GM18499 (cell line): ENCODE measurements around the gene NUTF2.
"Not testable (repeated sequence)": the region's sequence is repeated elsewhere in the genome, so short reads cannot be mapped to it uniquely, and the experiment has no call there.

ENCODE experiments used
- ATAC-seq: cut with Tn5 transposase; IDR thresholded peaks from one replicate; pipeline ENCODE4 v1.9.1; 2021; ENCODE audit warnings: moderate number of reproducible peaks; ENCODE audit not compliant: insufficient read depth, unreplicated experiment

Gene NUTF2

DNA sequence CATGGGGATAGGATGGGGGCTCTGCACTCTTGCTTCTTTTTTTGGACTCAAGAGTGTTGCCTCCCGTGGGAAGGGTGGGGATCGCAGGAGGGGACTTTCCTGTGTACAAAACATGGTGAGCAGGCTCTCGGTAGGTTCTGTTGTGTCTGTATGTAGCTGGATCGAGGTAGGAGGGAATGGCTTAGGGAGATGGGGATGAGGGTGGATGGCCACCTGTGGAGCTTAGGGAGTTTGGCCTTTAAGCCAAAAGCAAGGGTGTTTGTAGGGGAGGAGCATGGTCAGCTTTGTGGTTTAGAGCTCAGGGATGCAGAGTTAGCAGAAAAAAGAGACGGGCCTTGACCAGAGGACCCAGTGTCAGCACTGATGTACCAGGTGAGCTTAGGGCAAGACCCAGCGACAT lies 15.1 kb downstream of the NUTF2 start:
- ATAC-seq, result no peak

DNA sequence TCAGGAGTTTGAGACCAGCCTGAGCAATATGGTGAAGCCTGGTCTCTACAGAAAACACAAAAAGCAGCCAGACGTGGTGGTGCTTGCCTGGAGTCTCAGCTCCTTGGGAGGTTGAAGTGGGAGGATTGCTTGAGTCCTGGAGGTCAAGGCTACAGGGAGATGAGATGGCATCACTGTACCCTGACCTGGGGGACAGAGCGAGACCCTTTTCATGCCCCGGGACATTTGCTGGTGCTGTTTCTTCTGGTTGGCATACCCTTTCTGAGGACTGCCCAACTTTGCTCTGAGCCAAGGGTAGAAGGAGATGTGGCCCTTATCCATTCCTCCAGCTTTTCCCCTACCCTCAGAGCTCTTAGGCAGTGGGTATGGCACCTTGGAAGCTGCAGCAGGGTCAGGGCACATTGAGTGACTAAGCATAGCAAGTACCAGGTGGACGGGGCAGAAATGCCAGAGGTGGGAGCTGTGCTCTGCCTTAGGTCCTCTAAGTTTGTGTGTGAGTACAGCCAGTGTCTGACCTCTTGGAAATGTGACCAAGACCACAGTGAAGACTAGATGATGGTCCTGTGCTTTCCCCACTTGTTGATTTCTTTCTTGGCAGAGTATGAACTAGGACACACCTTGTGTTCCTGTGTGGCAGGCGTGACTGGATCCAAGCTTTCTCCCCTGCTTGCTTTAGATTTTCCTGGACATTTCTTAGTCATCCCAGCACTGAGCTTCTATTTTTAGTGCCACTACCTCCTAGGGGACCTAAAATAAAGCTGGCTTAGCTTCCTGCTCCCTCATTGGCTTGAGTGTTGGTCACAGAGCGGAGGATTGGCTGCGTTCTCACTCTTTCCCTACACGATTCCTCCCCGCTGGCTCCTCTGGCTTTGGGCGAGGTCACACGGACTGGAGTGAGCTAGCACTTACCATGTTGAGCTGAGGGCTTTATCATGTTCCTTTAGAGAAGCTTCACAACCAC lies 16.2 kb downstream of the NUTF2 start:
- no peak for ATAC-seq

DNA sequence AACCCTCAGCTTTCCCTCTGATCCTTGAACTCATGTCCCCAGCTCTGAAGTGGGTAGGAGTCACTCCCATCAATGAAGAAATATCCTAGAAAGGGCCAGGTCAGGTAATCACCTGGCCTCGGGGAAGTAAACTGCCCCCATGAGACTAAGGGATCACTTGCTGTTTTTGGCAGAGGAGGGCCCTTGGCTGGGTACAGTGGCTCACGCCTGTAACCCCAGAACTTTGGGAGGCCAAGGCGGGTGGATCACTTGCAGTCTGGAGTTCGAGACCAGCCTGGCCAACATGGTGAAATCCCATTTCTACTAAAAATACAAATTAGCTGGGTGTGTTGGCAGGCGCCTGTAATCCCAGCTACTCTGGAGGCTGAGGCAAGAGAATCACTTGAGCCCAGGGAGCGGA lies 17.3 kb downstream of the NUTF2 start:
- not testable (repeated sequence) for ATAC-seq

DNA sequence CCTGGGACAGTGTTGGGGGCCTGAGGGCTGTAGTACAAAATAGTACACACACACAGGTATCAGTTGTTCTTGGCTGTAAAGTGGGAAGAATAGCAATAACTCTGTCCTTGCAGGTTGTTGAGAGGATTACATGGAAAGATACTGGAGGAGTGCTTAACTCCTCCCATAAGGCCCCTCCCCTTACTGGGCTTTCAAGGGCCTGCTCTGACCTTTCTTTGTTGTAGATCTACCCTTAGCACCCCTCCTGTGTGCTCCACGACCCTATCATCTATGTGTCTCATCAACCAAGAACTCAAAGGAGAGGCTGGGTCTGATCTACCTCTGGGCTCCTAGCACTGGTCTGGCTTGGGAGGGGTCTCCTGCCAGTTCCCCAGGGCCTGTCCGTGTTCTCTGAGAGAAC lies 17.9 kb downstream of the NUTF2 start:
- no peak for ATAC-seq

DNA sequence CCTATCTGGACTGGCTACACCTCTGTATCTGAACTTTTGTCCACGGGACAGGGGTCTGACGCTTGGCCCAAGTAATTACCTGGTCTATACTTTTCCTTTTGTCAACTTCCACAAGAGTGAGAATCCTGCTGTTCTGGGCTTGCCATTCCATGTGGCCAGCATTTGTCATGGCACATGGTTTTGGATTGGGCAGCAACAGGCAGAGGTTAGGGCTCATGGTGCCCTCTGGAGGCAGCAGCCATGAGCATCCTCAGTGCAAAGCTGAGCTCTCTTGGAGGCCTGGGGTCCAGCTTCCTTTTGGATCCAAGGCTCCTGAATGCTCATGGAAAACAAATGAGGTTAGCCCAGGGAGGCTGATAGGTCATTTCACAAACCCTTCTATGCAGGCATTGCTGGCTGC lies 18.6 kb downstream of the NUTF2 start:
- ATAC-seq, result no peak

DNA sequence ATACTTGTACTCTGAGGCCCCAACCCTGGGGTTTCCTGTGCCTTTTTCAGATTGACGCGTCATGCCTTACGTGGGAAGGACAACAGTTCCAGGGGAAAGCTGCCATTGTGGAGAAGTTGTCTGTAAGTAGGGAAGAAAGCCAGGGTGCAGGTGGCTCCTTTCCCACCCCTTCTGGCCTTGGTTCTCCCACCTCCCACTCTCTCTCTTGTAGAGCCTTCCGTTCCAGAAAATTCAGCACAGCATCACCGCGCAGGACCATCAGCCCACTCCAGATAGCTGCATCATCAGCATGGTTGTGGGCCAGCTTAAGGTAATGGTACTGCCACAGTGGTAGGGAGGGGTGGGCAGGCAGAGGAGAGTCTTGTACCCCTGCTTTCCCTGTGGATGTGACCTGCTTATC lies 21.6 kb downstream of the NUTF2 start:
- ATAC-seq, result no peak

DNA sequence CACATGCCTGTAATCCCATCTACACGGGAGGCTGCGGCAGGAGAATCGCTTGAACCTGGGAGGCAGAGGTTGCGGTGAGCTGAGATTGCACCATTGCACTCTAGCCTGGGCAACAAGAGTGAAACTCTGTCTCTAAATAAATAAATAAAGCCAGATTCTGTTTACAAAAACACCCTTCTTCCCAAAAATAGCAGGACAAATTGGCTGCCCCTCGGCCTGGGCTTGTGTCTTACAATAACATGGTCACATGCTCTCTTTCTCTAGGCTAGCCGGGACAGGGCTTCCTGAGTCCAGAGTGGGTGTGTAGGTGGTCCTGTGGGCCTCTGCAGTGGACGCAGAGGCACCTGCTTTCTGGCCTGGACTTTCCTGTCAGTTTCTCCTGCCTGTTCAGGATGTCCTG lies 22.9 kb downstream of the NUTF2 start:
- ATAC-seq, result no peak

DNA sequence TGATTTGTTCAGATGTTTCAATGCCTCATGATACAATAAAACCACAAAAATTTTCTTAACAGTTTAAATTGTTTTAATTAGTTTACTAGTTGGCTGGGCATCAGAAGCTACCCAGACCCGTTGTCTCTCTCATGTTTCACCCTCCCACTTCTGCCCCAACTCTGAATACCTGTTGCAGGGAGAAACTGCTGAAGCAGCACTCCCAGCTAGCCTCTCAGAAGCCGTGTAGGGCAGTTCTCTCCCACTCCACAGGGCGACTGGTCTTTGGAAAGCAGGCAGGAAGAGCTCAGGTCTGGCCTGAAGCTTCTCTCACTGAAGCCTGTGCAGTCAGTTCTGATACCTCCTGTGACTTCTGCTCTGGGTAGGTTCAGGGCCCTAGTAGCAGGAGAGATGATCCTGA lies 24.5 kb downstream of the NUTF2 start:
- no peak for ATAC-seq

DNA sequence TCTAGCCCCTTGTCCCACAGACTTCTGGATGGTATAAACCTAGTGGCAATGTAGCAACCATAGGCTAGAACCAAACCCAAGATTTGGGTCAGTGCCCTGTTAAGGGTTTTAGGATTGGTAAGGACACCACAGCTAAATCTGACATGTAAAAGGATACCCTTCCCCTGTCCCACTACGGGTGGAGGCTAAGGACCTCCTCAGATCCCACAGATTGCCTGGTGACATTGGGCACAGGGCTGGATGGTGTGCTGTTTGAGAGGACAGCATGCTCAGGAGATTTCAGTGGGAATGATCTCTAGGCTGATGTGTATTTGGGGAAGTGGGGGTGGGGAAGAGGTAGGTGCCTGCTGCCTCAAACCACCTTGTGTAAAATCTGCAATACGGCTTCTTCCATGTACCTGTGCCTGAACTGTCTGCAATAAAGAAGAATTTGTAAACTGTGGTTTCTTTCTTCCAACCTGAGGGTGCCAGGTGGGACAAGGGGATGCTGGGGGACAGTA lies 25.4 kb downstream of the NUTF2 start:
- no peak for ATAC-seq

DNA sequence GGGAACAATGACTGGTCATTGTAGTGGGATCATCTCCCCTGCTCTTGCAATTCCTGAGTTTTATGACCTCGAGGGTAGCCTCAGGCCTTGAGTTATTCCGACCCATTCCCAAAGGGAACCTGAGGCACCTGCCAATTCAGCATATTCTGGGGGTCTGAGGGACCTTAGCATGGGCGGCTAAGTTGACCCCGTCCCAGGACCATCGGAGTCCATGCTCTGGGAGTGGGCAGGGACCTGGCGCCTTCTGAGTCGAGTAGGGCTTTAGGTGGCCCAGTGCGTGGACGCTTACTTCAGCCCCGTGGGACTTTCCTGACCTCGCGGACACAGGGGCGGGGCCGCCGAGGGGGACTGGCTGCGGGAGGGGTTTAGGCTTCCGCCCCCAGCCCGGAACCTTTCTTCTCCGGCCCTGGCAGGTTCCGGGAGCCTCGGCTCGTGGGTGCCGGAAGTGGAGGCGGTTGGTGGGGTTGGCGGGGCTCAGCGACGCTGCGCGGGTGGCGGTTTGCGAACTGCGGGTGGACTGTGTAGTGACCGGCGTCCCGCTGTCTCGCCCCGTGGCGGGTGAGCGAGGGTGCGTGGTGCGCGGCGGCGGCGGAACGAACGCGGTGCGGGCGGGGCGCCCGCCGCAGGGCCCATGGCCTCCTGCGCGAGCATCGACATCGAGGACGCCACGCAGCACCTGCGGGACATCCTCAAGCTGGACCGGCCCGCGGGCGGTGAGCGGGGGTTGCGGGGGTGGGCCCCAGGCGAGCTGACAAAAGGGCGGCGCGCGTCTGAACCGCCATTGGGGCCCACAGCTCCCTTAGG lies 26.1 kb downstream of the NUTF2 start, which contains the start of gene EDC4:
Gene EDC4 (plus strand): TSS at position 422 of the 804 bp plus-strand sequence. CDS start 210 bp downstream, at position 632.
- ATAC-seq, result no peak

DNA sequence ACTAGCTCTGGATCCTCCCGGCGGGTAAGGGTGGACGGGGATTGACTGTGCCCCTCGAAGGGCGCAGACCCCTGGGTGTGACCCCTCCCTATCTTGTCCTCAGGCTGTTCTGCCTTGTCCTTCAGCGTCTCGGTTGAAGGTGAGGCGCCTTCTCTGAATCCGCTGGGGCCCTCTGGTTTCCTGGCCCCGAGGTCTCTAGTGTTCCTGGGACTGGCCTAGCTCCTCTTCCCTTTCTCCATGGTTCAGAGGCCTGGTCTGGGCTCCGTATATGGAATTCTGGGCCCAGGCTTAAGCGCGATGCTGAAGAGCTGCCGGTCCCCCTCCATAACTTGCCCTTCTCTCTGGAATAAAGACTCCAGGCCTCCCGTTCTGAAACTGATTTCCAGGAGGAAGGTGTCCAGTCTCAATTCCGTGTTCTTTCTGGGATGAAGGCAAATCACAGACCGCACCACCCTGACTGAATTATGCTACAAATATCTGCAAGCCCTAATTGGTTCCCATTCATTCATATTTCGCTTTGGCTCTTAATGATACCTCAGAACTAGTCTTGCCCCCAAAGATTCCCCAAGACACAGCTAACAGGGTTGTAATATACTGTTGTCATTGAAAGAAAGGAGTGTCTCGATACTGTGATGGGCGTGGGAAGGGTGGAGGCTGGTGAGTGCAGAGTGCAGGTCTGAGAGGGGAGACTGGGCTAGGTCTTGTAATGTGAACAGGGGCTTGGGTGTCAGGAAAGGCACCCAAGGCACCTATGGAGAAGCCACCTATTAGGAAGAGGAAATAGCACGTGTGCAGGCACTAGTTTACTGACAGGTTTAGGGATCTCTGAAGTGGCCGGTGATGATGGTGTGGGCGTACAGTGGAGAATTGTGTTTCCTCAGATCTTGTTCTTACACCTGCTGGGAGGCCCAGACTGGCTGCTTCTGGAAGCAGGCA lies 27.0 kb downstream of the NUTF2 start:
- ATAC-seq, result no peak

DNA sequence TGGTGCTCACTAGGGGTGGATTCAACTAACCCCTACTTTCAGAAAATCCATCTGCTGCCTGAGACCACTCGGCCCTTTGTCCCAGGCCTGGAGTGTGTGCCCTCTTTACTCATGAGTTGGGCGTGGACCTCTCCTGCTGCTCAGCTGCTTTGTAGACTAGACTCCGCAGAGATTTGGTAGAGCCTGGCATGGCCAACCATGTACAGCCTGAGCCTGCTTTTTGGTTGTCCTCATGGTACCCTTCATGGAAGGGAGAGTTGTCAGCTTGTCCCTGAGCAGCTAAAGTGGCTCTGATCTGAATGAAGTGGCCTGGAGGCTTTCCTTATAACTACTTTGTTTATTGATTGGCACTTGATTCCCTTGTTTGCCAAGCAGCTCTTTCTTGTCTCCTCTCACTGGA lies 27.6 kb downstream of the NUTF2 start:
- ATAC-seq, result no peak

DNA sequence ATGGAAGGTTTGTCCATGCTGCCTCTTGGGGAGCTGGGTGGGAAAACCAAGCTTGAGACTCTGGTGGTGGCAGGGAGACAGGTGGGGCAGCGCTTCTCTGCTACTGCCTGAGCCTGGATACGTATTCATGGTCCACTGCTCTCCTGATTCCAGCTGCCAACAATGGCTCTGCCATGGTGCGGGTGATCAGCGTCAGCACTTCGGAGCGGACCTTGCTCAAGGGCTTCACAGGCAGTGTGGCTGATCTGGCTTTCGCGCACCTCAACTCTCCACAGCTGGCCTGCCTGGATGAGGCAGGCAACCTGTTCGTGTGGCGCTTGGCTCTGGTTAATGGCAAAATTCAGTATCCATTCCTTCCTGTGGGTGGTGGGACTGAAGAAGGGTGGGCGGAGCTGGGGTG lies 30.3 kb downstream of the NUTF2 start:
- no peak for ATAC-seq

DNA sequence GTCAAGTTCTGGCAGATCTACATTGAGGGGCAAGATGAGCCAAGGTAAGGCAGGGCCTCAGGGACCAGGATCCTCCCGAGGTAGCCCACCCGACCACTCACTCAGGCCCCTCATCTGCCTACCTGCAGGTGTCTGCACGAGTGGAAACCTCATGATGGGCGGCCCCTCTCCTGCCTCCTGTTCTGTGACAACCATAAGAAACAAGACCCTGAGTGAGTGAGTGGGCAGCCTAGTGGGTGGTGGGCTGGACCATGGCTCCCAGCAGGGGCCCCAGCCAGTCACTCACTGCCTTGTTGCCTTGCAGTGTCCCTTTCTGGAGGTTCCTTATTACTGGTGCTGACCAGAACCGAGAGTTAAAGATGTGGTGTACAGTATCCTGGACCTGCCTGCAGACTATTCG lies 31.5 kb downstream of the NUTF2 start:
- no peak for ATAC-seq

DNA sequence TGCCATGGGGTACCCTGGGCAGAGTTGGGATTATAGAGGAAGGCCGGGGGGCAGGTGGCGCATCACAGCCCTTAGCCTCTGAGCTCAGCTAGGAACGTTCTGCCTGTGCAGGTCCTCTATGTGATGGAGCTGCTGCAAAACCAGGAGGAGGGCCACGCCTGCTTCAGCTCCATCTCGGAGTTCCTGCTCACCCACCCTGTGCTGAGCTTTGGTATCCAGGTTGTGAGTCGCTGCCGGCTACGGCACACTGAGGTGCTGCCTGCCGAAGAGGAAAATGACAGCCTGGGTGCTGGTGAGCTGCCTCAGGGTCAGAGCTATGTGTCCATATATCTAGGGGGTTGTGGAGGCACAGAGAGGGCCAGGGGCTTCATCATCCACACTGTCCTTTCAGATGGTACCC lies 32.1 kb downstream of the NUTF2 start:
- ATAC-seq, result no peak

DNA sequence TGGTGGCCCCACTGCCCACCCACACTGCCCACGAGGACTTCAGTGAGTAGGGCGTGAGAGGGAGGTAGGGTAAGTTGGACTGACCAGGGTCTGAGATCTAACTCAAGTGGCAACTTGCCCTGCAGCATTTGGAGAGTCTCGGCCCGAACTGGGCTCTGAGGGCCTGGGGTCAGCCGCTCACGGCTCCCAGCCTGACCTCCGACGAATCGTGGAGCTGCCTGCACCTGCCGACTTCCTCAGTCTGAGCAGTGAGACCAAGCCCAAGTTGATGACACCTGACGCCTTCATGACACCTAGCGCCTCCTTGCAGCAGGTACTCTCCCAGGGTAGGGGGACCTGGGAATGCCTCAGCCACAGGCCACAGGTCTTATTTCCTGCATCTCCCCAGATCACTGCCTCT lies 32.7 kb downstream of the NUTF2 start:
- no peak for ATAC-seq

DNA sequence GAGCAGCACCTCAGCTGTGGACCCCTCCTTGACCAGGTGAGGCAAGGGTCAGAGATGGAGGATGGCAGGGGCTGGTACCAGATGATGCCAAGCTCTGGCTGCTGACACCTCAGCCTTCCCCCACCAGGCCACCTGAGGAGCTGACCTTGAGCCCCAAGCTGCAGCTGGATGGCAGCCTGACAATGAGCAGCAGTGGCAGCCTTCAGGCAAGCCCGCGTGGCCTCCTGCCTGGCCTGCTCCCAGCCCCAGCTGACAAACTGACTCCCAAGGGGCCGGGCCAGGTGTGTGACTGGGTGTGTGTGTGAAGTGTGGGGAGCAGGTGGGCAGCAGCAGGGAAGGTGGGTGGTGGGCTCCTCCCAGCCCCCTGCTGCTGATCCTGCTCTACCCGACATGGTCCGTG lies 33.2 kb downstream of the NUTF2 start:
- no peak for ATAC-seq

DNA sequence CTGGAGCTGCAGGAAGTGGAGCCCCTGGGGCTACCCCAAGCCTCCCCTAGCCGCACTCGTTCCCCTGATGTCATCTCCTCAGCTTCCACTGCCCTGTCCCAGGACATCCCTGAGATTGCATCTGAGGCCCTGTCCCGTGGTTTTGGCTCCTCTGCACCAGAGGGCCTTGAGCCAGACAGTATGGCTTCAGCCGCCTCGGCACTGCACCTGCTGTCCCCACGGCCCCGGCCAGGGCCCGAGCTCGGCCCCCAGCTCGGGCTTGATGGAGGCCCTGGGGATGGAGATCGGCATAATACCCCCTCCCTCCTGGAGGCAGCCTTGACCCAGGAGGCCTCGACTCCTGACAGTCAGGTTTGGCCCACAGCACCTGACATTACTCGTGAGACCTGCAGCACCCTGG lies 33.9 kb downstream of the NUTF2 start:
- no peak for ATAC-seq

DNA sequence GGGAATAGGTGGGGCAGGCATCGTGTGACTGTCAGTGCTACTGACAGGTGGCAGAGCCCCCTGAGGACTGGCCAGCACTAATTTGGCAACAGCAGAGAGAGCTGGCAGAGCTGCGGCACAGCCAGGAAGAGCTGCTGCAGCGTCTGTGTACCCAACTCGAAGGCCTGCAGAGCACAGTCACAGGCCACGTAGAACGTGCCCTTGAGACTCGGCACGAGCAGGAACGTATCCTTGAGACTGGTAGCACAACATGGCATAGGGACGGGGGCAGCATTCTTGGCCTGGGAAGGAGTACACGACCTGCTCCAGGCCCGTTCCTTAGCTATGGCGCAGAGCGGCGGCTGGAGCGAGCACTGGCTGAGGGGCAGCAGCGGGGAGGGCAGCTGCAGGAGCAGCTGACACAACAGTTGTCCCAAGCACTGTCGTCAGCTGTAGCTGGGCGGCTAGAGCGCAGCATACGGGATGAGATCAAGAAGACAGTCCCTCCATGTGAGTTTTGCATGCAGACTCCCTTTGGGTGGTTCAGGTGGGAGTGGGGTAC lies 35.0 kb downstream of the NUTF2 start:
- no peak for ATAC-seq
